Esophagus squamous epithelium (tissue), 4 donors: ENCODE data around the gene PROSER2.

Source experiments
- CTCF ChIP-seq, 6 experiments: fragments of 450-650 bp in 4 of 6; fragments of 200-600 bp in 2 of 6; sonication (generic) in 2 of 6; IDR thresholded peaks; one replicate each; pipeline ENCODE4 v1.5.1; 2016 to 2019; ENCODE audit warnings: antibody characterized with exemption in 6 of 6, mild to moderate bottlenecking in 4 of 6, moderate library complexity in 4 of 6
- POLR2A ChIP-seq, 4 donors: fragments of 450-650 bp; IDR thresholded peaks; one replicate each; pipeline ENCODE4 v1.6.1; 2017; ENCODE audit warnings: antibody characterized with exemption in 4 of 4, mild to moderate bottlenecking in 4 of 4, moderate library complexity in 3 of 4

GRCh38 chr10:11822809-11823121, 391 bp upstream of the PROSER2 start:
- TF ChIP-seq CTCF (IDR thresholded peaks at IDR 0.05) (no peak), POLR2A (IDR thresholded peaks at IDR 0.05) (no peak)
